Stimulated activated naive CD4-positive, alpha-beta T cell treated with Interleukin-2 at 50 U/mL for 16 hours (primary cell): ENCODE results near the gene PLXNA4.

Source experiments
- DNase-seq: peaks from one replicate; lab custom pipeline; 2025; lab: John Stamatoyannopoulos, UW

Gene PLXNA4

DNA sequence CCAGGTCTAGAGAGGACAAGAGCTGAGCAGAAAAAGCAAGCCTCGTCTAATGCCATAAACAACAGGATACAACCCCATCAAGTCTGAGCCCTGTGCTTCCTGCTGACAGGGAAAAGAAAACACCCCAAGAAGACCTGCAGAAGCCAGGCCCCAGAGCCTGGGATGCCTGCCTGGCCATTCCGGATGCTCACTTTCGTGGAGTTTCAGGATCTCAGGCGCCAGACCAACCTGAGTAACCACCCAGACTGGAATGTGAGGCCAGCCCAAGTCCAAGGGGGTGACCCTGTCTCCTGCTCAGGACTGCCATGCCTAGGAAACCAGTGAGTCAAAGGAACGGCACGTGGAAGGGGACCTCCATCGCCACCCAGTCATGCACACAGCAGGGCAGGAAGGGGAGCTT is 74.3 kb downstream of the PLXNA4 start:
- no peak for DNase-seq

DNA sequence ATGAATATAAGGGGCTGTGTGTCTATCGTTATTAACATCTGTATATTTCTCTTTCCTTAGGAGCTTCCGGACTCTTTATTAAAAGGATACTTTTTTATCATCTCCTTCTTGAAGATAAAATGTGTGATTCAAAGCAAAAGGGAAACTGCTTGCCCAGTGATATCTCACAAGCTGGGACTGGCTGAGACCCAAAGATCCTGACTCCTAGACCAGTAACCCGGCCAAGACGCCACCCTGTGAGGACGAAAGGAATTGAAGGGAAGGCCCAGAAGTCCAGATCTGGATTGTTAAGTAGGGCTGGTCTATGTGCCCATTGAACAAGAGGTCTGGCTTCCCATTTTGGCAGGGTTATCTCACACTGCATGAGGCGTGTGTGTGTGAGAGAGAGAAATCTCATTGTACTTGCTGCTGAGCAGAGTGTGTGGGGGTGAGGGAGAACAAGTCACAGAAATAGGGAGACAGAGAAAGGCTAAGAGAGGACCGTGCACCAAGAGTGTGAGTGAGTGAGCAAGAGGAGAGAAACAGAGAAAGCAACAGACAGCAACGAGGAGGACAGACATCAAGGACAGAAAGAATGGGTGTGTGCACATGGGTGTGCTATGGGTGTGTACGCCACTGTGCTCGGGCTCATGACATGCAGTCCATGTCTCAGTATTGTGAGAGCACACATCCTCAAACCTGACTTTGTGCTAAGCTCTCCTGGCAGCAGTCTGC is 75.4 kb downstream of the PLXNA4 start:
- DNase-seq: no peak

DNA sequence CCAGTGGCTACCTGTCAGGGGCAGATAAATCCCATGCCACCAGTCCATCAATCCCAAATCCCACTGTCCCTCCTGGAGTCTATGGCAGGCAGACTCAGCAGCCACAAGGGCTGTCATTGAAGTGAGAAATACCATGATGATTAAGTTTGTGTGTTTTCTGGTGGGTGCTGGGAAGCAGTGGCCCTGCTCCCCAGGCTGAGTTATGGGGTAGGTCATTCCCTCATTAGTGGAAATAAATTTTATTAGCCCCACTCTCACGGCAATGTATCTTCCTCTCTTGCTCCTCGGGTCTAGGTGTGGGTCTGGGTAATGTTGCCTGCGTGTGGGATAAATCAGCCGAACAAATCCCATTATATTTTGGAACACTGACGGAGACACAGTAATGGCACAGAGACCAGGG is 76.8 kb downstream of the PLXNA4 start:
- DNase-seq: no peak

DNA sequence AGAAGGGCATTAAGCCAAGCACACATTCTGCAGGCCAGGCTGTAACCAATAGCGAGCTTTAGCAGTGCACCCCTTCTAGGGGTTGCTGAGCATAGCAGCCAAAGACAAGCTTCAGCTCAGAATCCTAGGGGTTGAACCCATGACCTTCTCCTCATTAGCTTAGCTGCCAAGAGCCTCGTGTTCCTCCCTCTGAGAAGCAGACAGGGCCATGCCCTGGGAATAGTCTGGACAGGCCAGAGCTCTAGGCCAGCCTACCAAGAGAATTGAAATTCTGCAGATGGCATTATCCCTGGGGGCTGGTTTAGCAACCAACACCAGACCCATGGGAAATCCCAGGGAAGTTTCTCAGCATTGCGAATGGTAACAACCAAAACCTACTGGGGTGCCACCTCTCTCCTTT is 77.2 kb downstream of the PLXNA4 start:
- DNase-seq: no peak

GRCh38 chr7:132498319-132498718 is 78.0 kb downstream of the PLXNA4 start:
- DNase-seq: no peak

DNA sequence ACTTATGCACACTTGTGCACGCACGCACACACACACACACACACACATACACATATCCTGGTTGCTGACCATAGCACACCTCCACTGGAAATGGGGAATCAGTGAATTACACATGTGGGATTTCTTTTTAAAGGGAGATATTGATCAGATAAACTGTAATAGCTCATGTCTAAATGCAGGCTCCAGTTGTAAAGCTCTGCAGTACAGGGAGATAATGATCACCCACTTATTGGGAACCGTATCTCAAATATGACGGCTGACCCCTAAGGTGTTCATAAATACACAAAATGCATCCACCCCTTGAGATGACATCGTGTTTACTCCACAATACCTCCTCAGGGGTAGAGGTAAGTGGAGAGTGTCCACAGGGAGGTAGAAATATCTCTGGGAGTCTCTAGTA is 79.2 kb downstream of the PLXNA4 start:
- DNase-seq: no peak

GRCh38 chr7:132495936-132496335 is 80.3 kb downstream of the PLXNA4 start:
- DNase-seq: no peak

- no peak for DNase-seq
These were observed 81.8 kb downstream of the PLXNA4 start for GRCh38 chr7:132494474-132494873.

DNA sequence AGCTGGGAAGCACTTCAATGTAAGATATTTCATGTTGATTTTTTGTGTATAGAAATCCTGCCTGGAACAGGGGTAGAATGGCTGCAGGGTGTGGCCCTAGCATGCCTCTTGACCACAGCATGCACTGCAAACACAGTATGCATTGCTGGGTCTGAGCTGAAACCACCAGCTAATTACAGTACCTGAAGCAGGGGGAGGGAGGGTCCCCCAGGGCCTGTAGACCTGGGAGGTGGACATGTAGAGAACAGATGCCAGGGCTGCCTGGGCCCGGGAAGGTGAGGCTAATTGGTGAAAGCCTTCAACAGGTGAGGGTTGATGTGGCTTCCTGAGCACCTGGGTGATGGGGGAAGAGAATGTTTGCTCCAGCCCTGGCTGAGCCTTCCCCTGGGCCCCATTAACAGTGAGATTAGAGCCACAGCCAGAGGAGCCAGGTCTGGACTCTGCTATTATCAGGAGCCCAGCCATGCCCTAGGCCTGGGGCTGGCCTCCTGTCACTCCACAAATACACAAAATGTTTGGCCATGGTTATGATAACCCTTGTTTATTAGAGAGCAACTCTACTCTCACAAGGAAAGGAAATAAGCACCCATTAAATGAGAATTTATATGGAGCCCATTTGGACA is 83.3 kb downstream of the PLXNA4 start:
- DNase-seq: no peak

DNA sequence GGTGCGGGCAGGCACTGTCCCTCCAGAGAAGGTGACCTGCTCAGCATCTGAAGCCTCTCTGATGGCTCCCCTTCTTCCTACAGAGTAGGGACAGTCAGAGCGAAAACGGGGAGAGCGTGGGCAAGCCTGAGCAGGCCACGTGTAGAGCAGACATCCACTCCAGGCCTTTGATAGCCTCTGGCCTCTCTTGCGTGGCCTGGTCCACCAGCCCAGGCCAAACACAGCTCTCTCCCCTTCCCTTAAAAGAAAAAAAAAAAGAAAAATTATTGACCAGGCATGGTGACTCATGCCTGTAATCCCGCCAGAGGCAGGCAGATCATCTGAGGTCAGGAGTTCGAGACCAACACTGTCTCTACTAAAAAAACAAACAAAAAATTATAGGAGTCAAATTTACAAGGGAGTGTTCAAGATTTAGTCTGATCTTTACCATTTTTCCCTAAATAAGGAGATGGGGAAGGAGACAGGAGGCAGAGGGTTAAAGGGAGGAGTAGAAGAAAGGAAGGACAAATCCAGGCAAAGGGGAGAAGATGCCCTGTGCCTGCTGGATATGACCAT is 84.8 kb downstream of the PLXNA4 start:
- DNase-seq: no peak

DNA sequence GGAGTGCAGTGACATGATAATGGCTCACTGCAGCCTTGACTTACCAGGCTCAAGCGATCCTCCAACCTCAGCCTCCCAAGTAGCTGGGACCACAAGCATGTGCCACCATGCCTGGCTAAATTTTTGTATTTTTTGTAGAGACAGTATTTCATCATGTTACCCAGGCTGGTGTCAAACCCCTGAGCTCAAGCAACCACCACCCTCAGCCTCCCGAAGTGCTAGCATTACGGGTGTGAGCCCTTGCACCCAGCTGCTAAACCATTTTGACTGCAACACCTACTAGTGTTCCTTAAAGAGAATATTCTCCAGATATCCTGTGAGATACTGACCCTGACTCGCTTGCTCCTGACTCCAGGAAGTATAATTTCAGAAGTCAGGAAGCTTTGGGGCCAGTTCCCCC is 85.8 kb downstream of the PLXNA4 start:
- no peak for DNase-seq

- no peak for DNase-seq
These were observed 86.5 kb downstream of the PLXNA4 start for GRCh38 chr7:132489776-132490237.

DNA sequence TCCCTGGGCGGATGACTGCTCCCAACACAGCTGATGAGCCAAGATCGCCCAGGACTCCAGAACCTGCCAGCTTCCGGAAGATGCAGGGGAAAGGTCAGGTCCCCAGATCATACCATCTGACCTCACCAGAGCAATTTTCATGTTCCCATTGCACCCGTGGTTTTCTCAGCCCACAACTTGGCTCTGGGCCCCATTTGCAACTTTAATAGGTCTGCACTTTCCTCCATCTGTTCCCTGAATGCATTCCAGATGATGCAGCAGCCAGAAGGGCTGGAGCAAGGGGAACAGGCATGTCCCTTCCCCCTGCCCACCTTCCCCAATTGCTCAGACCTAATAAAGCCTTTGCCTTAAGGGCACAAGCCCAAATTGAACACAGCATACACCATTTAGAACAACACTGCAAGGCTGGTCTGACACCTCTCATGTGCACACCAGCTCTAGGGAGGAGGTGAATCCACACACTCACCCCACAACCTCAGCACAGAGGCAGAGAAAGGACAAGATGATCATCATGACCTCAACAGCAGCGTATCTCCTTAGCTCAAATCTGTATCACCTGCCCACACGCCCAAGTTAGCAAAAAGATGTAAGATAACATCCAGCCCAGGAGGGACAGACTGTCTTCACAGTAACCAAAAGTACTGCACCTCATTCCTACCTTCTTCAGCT is 87.5 kb downstream of the PLXNA4 start:
- DNase-seq: no peak

DNA sequence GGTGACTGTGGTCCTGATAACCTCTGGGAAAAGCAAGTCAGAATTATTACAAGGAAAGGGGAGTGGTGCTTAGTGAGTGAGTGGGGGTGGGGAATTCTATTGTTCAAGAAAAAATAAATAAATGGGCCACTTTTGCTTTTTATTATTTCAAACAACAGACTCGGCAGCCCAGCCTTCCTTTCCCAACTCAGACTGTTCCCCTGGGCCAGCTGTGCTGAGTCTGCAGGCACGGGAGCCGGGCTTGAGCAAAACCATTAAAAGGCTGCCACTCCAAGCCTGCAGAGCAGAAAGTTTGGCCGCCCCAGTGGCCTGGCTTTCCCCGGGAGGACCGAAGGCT is 90.0 kb downstream of the PLXNA4 start:
- DNase-seq: no peak

DNA sequence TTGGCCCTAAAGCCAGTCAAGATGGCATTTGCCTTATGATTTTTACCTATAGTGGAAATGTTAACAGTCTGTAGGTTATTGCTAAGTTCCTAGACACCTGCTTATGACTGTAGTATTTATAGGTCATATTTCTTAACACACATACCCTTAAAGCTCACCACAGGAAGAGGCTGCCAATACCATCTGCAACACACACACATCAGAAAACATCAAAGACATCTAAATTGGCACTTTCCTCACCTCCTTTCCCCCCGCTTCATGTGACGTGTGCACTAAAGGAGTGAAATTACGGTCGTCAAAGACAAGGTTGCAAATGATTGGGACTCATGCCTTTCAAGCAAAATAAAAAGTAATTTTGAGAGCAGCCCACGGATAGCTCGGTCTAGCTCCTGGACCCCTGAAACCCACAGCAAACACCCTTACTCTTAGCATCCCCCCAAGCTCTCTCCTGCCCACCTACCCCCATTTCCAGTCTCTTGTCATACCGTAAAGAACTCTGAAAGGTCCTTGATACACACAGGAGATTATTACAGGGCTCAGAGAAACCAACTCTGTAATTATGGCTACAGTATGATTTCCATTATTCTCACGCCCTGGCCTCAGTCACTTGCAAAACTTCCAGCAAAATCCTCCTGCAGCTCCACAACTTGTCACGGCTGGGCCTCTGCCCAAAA is 90.5 kb downstream of the PLXNA4 start:
- DNase-seq: no peak

- no peak for DNase-seq
These were observed 91.1 kb downstream of the PLXNA4 start for GRCh38 chr7:132485136-132485535.

- DNase-seq: no peak
These were observed 93.4 kb downstream of the PLXNA4 start for GRCh38 chr7:132482866-132483265.

- DNase-seq: no peak
These were observed 95.7 kb downstream of the PLXNA4 start for GRCh38 chr7:132480534-132480933.

DNA sequence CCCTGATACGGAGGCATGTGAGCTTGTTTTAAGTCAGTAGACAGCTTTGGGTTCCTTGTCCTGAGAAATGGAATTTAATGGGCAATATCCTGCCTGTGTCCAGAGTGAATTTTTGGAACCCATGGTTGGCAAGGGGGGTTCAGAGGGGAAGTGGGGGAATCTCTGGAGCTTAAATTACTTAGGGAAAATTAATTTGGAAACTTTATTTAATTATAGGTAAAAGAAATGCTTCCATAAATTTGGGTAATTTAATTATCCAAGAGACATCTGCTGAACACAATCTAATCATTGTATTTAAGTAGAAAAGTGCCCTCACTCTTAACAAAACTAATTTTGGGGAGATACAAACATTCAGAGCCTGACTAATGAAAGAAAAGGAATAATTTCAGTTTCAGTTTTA is 99.7 kb downstream of the PLXNA4 start:
- DNase-seq: no peak

DNA sequence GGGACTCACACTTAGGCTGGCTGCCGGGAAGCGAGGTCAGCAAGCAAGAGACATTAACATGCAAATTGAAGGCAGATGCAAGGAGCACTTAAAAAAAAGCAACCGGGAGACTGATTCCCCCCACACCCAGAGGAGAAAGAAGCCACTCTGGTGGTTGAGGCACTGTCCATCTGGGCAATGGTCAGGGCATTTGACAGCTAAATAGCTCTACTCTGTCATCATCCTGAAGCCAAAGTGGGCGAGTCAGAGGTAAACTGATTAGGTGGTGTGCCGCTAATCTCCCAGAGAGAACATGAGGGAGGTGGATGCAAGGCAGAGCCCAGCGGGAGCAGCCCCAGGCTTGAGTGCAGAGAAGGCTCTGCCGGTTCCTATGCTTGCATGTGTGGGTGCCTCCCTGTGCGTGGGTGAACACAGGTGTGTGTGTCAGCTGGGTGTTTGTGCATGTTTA is 100.6 kb downstream of the PLXNA4 start:
- no peak for DNase-seq

- no peak for DNase-seq
These were observed 101.1 kb downstream of the PLXNA4 start for GRCh38 chr7:132475037-132475668.
